ENCODE measurements around the gene ZNF687. TPM values are rescaled to one million over a fixed set of nuclear protein-coding genes. Genes with fewer than 3 reads are reported as not detected.

Gene ZNF687
- total RNA-seq, 1 donor from 2014 or later = 13.6 TPM

- ATAC-seq (peak; percentile 76), DNase-seq (ENCODE audit: low spot score) (peak; percentile 96)
These were observed 702 bp upstream of the ZNF687 start for GRCh38 chr1:151281225-151281968.

- ATAC-seq (peak; percentile 0), DNase-seq (ENCODE audit: low spot score) (peak; percentile 61)
These were observed 1.0 kb downstream of the ZNF687 start for GRCh38 chr1:151282883-151283725.

GRCh38 chr1:151284013-151284577 is 2.0 kb downstream of the ZNF687 start:
- ATAC-seq (no peak), DNase-seq (ENCODE audit: low spot score) (no peak)

GRCh38 chr1:151286619-151287340 is 4.7 kb downstream of the ZNF687 start:
- ATAC-seq (no peak), DNase-seq (ENCODE audit: low spot score) (no peak)

GRCh38 chr1:151287341-151287699 is 5.2 kb downstream of the ZNF687 start:
- ATAC-seq (no peak), DNase-seq (ENCODE audit: low spot score) (no peak)

- DNase-seq (ENCODE audit: low spot score) (no peak), ATAC-seq (no peak)
These were observed 5.8 kb downstream of the ZNF687 start for GRCh38 chr1:151287767-151288500.

- DNase-seq (ENCODE audit: low spot score) (no peak), ATAC-seq (no peak)
These were observed 6.4 kb downstream of the ZNF687 start for GRCh38 chr1:151288502-151288901.

GRCh38 chr1:151289080-151289935 is 7.2 kb downstream of the ZNF687 start:
- no peak for ATAC-seq
- DNase-seq (ENCODE audit: low spot score) = no peak

GRCh38 chr1:151289991-151290708 is 8.1 kb downstream of the ZNF687 start:
- DNase-seq (ENCODE audit: low spot score) (no peak), ATAC-seq (no peak)

- no peak for ATAC-seq
- DNase-seq (ENCODE audit: low spot score) = no peak
These were observed 8.7 kb downstream of the ZNF687 start for GRCh38 chr1:151290709-151291303.

GRCh38 chr1:151292207-151293030 is 10.3 kb downstream of the ZNF687 start:
- ATAC-seq (no peak), DNase-seq (ENCODE audit: low spot score) (no peak)

- DNase-seq (ENCODE audit: low spot score) = no peak
These were observed 11.0 kb downstream of the ZNF687 start for GRCh38 chr1:151293093-151293492.

GRCh38 chr1:151294742-151295462 is 12.8 kb downstream of the ZNF687 start:
- ATAC-seq (no peak), DNase-seq (ENCODE audit: low spot score) (no peak)

More at GRCh38 chr1:151293093-151293492, 11.0 kb downstream of the ZNF687 start:
- no peak for ATAC-seq

GRCh38 chr1:151309811-151310323 is 27.8 kb downstream of the ZNF687 start:
- ATAC-seq = peak; percentile 71
- peak; percentile 68 for DNase-seq (ENCODE audit: low spot score)

GRCh38 chr1:151311011-151311410 is 28.9 kb downstream of the ZNF687 start:
- no peak for DNase-seq (ENCODE audit: low spot score)
- no peak for ATAC-seq

- ATAC-seq (peak; percentile 60), DNase-seq (ENCODE audit: low spot score) (peak; percentile 61)
These were observed 29.7 kb downstream of the ZNF687 start for GRCh38 chr1:151311589-151312331.

Measured in left lobe of liver (tissue), 2 donors.